Hepatic stellate cell (primary cell): ENCODE results near the gene TMEM39A.

Source experiments
- DNase-seq: peaks from one replicate; pipeline ENCODE4 v3.0.0; 2011; ENCODE audit warnings: low spot score

TMEM39A gene

GRCh38 chr3:119400466-119400865, 62.9 kb downstream of the TMEM39A start:
- DNase-seq = no peak

GRCh38 chr3:119396870-119397269, 66.5 kb downstream of the TMEM39A start:
- no peak for DNase-seq

DNA sequence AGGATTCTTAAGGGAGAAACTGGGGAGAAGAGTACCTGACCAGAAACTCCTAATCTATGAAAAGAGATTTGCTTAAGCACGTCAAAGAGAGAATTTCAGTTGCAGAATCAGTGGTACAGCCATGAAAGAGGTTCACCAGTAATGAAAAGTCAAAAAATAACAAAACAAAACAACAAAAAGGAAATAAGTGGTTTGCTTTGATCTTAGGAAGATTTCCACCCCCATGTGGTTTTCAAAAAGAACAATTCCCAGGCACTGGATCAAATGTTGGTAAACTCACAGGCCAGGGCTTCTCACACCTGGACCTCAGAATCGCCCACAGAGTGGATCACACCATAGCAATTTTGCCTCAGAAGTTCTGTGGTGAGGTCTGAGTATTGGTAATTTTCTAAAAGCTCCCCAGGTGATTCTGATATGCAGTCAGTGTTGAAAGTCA, 67.5 kb downstream of the TMEM39A start:
- DNase-seq = no peak

GRCh38 chr3:119388577-119388976, 74.8 kb downstream of the TMEM39A start:
- no peak for DNase-seq

DNA sequence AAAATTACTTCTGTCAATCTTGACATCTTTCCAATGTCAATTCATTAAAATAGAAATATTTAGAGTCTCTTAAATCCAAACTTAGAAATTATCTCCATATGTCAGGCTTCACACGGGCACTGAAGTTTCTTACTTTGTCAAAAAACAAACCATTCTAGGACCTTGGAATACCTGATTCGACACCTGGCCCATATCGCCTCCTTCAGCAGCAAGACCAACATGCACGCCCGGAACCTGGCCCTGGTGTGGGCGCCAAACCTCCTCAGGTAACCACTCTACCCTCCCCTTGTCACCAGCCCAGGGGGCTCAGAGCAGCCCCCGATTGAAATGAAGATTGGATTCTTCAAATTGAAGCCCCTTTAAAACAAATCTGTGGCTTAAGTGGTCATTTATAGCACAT, 81.3 kb downstream of the TMEM39A start:
- DNase-seq = no peak

GRCh38 chr3:119380697-119381096, 82.7 kb downstream of the TMEM39A start:
- DNase-seq = no peak
